Fibroblast of lung (primary cell): ENCODE data around the gene NCAPD2.

Experiments
- EZH2 ChIP-seq: IDR thresholded peaks from 2 replicates; pipeline ENCODE4 v1.5.1; 2012; ENCODE audit warnings: low read length, control low read depth, mild to moderate bottlenecking; ENCODE audit errors: missing control alignments
- TF ChIP-seq, protein P1 (sequence below), 2 donors: IDR thresholded peaks in 1 of 2; conservative IDR thresholded peaks in 1 of 2; 1 replicate in 1 of 2; 2 replicates in 1 of 2; pipeline ENCODE4 v1.5.1; 2011 to 2012; ENCODE audit warnings: low read length in 2 of 2, control low read depth in 1 of 2, inconsistent platforms in 1 of 2, low read depth in 1 of 2, mild to moderate bottlenecking in 1 of 2

DNA sequence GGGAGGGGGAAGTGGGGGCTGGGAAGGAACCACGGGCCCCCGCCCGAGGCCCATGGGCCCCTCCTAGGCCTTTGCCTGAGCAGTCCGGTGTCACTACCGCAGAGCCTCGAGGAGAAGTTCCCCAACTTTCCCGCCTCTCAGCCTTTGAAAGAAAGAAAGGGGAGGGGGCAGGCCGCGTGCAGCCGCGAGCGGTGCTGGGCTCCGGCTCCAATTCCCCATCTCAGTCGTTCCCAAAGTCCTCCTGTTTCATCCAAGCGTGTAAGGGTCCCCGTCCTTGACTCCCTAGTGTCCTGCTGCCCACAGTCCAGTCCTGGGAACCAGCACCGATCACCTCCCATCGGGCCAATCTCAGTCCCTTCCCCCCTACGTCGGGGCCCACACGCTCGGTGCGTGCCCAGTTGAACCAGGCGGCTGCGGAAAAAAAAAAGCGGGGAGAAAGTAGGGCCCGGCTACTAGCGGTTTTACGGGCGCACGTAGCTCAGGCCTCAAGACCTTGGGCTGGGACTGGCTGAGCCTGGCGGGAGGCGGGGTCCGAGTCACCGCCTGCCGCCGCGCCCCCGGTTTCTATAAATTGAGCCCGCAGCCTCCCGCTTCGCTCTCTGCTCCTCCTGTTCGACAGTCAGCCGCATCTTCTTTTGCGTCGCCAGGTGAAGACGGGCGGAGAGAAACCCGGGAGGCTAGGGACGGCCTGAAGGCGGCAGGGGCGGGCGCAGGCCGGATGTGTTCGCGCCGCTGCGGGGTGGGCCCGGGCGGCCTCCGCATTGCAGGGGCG is 40.2 kb downstream of the NCAPD2 start, which contains the start of gene GAPDH:
- TF ChIP-seq, protein P1, sequence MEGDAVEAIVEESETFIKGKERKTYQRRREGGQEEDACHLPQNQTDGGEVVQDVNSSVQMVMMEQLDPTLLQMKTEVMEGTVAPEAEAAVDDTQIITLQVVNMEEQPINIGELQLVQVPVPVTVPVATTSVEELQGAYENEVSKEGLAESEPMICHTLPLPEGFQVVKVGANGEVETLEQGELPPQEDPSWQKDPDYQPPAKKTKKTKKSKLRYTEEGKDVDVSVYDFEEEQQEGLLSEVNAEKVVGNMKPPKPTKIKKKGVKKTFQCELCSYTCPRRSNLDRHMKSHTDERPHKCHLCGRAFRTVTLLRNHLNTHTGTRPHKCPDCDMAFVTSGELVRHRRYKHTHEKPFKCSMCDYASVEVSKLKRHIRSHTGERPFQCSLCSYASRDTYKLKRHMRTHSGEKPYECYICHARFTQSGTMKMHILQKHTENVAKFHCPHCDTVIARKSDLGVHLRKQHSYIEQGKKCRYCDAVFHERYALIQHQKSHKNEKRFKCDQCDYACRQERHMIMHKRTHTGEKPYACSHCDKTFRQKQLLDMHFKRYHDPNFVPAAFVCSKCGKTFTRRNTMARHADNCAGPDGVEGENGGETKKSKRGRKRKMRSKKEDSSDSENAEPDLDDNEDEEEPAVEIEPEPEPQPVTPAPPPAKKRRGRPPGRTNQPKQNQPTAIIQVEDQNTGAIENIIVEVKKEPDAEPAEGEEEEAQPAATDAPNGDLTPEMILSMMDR (conservative IDR thresholded peaks at IDR 0.05 in 1 of 2, IDR thresholded peaks at IDR 0.05 in 1 of 2; ENCODE audit: low read depth in 1 of 2, low read length in 2 of 2): no peak
- TF ChIP-seq EZH2: no peak
